HG03575 (cell line): ENCODE data around the gene PTK7.

Experiments used
- ATAC-seq: cut with Tn5 transposase; IDR thresholded peaks from one replicate; pipeline ENCODE4 v1.9.1; 2021; ENCODE audit not compliant: unreplicated experiment, insufficient number of reproducible peaks, low FRiP score; ENCODE audit errors: extremely low read depth

The PTK7 gene

GRCh38 chr6:43052842-43053544, 23.1 kb upstream of the PTK7 start:
- ATAC-seq, result no peak

GRCh38 chr6:43053545-43054205, 22.4 kb upstream of the PTK7 start, which contains the start of gene CUL7:
CUL7 (minus strand) TSS chr6:43053851; CDS start chr6:43052788, 1,063 bp downstream.
- ATAC-seq, result no peak

GRCh38 chr6:43054206-43054943, 21.7 kb upstream of the PTK7 start:
- no peak for ATAC-seq

- no peak for ATAC-seq
Measured at GRCh38 chr6:43055966-43056365, 20.1 kb upstream of the PTK7 start.

GRCh38 chr6:43058531-43058930, 17.6 kb upstream of the PTK7 start:
- no peak for ATAC-seq

- ATAC-seq, result peak; percentile 80
Measured at GRCh38 chr6:43059168-43060033, 16.7 kb upstream of the PTK7 start, which contains the start of the genes KLC4 and MRPL2. KLC4 (plus strand) TSS chr6:43059631; CDS start chr6:43061336, 1,705 bp downstream. MRPL2 (minus strand) TSS chr6:43059434; CDS start chr6:43059381, 53 bp downstream.

GRCh38 chr6:43060034-43060754, 15.9 kb upstream of the PTK7 start:
- ATAC-seq, result no peak

GRCh38 chr6:43060755-43061633, 15.1 kb upstream of the PTK7 start:
- no peak for ATAC-seq

GRCh38 chr6:43061861-43062260, 14.3 kb upstream of the PTK7 start:
- ATAC-seq, result no peak

GRCh38 chr6:43062818-43063217, 13.3 kb upstream of the PTK7 start:
- ATAC-seq, result no peak

- ATAC-seq, result no peak
Measured at GRCh38 chr6:43070028-43070632, 6.0 kb upstream of the PTK7 start.

GRCh38 chr6:43074847-43075669, 1.1 kb upstream of the PTK7 start:
- ATAC-seq, result no peak

GRCh38 chr6:43076464-43077332, 584 bp downstream of the PTK7 start:
- no peak for ATAC-seq

GRCh38 chr6:43077333-43077809, 1.3 kb downstream of the PTK7 start:
- ATAC-seq, result no peak

- no peak for ATAC-seq
Measured at GRCh38 chr6:43077981-43078511, 1.9 kb downstream of the PTK7 start.
